Measurements from ENCODE around the gene VPS13D.
"Not testable (repeated sequence)": the region's sequence is repeated elsewhere in the genome, so short reads cannot be mapped to it uniquely, and the experiment has no call there.

Gene VPS13D

DNA sequence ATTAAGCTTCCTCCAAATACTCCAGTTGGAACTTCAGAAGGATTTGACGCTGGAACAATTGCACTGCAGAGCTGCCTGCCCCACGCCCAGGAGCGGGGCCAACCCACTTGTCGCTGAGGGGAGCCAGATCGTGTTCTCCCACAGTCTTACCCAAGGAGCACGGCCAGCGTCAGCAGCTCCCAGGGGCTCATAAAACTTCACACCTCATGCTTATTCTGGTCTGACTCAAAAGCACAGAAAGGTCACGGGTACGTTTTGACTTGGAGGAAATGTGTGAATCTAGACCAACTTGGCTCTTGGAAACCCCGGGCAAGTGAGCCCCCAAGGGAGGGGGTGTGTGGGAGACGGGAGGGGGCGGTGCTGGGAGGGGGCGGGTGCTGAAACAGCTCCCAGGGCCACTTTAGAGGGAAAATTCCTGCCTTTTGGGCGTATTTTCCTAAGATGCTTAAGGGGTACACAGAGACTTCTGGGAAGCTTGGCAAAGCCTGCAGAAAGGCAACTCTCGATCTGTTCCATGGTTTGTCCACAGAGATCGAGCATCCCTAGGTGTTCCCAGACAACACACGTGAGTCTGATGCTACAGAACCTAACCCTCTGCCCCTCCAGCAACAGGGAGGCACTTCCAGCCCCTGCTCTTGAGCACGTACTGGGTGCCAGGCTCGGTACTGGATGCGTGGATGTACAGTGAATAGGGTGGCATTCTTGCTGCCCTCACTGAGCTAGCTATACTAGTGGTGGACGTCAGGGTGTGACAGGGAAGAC lies 289.3 kb downstream of the VPS13D start:
- DNase-seq (ENCODE audit: low read depth), result no peak

DNA sequence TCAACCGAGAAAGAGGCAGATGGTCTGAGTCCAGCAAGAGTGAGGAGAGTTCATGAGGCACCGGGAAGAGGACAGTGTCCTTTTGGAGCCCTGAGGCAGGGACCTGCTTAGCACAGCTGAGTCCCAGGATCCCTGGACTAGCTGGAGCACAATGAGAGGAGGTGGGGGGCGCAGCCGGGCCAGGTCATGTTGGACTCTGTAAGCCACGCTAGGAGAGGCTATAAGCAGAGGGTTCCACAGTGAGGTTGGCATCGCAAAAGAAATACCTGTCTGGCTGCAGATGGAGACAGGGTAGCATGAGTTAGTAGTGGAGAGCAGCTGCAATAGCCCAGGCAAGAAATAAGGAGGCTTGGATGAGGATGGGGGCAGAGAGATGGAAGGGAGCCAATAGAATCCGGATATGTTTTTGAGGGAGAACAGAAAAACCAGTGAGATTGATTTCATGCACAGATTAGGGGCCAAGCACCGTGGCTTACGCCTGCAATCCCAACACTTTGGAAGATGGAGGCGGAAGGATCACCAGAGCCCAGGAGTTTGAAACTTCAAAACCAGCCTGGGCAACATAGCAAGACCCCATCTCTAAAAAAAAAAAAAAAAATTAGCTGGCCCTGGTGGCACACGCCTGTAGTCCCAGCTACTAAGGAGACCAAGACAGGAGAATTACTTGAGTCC lies 290.0 kb downstream of the VPS13D start:
- no peak for DNase-seq (ENCODE audit: low read depth)

DNA sequence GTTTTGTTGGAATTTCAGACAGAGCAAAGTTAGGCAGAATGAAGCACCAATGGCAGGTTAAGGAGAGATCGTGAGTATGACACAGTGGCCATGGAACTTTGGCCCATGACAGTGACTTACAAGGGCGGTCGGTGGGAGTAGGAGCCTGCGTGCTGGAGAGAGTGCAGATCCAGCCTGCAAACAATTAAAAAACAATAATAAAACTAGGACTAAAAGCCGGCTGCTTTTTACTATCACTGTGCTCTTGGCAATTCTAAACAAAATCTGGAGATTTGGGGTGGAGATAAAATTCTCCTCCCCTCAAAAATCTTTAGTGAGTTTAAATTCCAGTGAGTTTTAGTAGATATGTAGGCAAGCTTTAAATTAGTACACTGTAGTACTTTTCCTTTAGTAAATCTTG lies 291.3 kb downstream of the VPS13D start:
- DNase-seq (ENCODE audit: low read depth), result no peak

- not testable (repeated sequence) for DNase-seq (ENCODE audit: low read depth)
Observed at GRCh38 chr1:12522780-12523179, 292.9 kb downstream of the VPS13D start.

- no peak for DNase-seq (ENCODE audit: low read depth)
Observed at GRCh38 chr1:12524266-12524665, 294.4 kb downstream of the VPS13D start.

DNA sequence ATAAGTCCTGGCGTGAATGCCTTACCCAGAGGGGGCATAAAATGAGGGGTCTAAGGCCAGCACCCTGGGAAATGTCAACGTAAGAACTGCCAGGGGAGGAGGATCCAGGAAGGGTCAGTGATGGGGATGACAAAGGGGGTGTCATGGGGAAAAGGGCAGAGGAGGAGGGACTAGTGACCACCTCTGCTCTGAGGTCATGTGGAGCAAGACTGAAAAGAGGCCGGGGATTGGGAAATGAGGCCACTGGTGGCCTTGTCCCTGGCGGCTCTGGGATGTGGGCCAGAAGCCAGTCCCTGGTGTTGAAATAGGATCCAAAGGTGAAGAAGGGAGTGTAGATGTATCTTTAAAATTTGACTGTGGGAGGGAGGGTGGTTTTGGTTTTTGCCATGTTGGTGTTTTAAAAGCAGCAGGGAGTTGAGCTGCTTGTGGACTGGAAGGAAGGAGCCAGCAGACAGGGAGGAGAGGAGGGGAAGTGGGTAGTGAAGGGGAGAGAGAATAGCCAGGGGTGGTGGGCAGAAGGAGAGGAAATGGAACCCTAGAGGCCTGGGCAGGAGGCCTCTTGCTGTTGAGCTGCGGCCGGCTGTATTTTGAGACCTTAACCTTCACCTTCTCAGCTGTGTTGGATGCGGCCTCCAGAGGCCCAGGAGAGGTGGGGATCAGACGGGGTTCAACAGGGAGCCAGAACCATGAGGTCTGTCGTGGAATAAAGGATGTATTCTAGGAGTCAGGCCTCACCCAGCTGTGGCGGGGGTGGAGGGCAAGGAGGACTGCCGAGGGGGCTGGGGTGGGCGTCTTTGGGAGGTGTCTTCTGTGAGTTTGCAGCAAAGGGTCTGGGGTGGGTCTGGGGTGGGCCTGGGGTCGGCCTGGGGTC lies 295.7 kb downstream of the VPS13D start:
- no peak for DNase-seq (ENCODE audit: low read depth)

DNA sequence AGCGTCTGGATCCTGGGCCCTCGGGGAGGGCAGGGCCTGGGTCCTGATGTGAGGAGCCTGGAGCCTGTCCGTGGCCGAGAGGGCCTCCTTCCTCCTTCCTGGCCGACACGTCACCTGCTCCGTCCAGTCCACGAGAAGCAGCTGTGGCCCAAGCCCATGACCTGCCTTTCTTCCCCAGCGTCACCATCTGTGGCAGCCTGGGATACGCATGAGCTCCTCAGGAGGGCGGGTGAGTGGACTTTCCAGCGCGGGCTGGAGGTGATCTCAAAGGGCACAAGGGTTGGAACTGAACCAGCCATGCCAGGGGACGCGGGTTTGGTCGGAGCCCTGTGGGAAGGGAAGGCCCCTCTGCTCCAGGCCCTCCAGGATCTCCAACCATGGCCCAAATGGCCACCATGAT lies 297.7 kb downstream of the VPS13D start:
- DNase-seq (ENCODE audit: low read depth), result no peak

- no peak for DNase-seq (ENCODE audit: low read depth)
Observed at GRCh38 chr1:12528021-12528852, 298.4 kb downstream of the VPS13D start.

- no peak for DNase-seq (ENCODE audit: low read depth)
Observed at GRCh38 chr1:12529640-12530174, 299.9 kb downstream of the VPS13D start.

DNA sequence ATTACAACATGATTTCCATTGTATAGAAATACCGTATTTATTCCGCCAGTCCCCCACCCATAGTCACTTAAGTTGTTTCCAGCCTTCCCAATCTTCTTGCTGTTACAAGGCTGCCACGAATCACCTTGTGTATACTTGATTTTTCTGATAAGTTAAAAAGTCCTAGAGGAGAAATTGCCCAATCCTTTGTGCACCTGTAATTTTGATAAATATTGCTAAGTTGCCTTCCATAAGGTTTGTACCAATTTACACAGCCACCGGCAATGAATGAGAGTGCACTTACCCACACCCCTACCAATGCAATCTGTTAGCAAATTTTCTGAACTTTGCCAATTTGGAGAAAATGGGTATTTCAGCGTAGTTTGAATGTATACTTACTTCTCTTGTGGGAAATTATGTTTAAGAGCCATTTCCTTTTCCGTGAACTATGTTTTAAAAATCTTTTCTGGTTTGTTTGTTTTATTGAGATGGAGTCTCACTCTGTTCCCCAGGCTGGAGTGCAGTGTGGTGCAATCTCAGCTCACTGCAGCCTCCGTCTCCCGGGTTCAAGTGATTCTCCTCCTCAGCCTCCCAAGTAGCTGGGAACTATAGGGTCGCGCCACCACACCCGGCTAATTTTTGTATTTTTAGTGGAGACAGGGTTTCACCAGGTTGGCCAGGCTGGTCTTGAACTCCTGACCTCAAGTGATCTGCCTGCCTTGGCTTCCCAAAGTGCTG lies 300.8 kb downstream of the VPS13D start:
- no peak for DNase-seq (ENCODE audit: low read depth)

DNA sequence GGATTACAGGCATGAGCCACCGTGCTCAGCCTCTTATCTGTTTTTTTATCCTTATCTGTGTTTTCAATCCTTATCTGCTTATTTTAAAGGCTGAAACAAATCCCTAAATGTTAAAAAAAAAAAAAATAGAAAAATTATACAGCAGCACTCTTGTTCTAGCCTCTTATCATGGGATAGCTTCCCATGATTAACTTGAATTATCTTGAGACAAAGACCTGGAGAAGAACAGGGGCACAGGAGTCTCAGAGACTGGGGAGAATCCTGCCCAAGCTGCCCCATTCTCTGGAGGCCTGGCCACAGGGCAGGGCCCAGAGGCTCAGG lies 301.3 kb downstream of the VPS13D start:
- no peak for DNase-seq (ENCODE audit: low read depth)

DNA sequence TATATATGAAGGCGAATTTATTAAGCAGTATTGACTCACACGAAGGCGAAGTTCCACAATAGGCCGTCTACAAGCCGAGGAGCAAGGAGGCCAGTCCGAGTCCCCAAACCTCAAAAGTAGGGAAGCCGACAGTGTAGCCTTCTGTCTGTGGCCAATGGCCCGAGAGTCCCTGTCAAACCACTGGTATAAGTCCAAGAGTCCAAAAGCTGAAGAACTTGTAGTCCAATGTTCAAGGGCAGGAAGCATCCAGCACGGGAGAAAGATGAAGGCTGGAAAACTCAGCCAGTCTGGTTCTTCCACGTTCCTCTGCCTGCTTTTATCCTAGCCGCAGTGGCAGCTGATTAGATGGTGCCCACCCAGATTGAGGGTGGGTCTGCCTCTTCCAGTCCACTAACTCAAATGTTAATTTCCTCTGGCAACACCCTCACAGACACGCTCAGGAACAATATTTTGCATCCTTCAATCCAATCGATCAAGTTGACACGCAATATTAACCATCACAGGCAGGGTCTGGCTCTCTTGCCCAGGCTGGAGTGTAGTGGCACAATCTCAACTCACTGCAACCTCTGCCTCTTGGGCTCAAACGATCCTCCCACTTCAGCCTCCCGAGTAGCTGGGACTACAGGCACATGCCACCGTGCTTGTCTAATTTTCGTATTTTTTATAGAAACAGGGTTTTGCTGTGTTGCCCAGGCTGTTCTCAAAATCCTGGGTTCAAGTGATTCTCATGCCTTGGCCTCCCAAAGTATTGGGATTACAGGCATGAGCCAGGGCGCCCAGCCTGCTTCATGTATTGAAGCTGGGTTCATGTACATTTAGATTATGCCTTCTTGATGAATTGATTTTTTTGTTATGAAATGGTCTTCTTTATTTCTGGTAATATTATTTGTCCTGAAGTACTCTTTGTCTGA lies 302.8 kb downstream of the VPS13D start:
- no peak for DNase-seq (ENCODE audit: low read depth)

DNA sequence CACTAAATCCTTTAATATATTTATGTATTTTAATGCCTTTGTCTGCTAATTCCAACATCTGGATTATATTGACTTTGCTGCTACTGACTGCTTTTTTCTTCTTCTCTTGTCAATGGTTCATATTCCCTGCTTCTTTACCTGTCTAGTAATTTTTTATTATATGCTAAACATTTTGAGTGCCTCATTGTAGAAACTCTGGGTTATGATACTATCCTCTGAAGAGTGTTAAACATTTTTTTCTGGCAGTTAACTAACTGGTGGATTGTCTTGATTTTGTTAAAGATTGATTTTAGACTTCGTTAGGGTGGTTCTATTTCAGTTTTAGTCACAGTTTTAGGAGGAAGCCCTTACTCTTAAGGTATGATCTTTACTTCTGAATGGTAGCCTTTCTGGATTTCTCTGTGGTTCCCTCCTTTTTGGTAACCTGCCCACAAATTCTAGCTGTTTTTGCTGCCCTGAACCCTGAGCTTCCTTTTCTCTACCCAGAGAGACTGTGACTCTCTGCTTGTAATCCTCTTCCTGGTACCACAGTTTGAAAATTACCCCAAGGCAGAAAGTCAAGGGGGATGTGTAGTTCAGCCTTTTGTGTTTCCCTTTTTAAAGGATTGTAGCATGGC lies 306.3 kb downstream of the VPS13D start:
- no peak for DNase-seq (ENCODE audit: low read depth)

- no peak for DNase-seq (ENCODE audit: low read depth)
Observed at GRCh38 chr1:12537294-12537693, 307.5 kb downstream of the VPS13D start.

DNA sequence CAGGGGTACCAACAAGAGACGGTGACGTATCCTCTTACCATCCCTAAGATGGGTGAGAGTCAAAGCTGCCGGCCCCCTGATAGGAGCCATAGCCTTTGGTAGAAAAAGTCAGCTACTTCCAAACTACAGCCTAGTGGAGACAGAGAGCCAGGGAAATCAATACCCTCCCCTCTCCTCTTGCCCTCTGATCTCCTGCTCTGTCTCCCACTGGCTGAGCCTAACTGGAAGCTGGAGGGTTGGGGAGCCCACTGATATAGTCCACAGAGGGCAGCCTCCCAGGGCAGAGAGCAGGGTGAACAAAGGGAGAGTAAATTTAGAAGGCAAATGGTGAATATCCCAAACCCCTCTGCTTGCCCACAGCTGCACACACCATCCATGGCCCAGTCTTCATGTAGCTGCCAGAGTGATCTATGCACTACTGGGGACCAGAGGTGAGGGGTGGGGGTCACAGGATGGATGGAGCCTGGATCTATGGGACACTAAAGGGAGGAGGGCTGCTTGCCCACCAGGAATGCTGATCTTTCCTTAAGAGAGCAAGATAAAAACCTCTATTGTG lies 308.2 kb downstream of the VPS13D start:
- DNase-seq (ENCODE audit: low read depth), result no peak

- DNase-seq (ENCODE audit: low read depth), result not testable (repeated sequence)
Observed at GRCh38 chr1:12538536-12538935, 308.7 kb downstream of the VPS13D start.

- no peak for DNase-seq (ENCODE audit: low read depth)
Observed at GRCh38 chr1:12539320-12539704, 309.5 kb downstream of the VPS13D start.

- DNase-seq (ENCODE audit: low read depth), result no peak
Observed at GRCh38 chr1:12539705-12540579, 310.1 kb downstream of the VPS13D start.
